GM23338 (cell line): Measurements from ENCODE around the gene DUSP7. TPM values are rescaled to one million over a fixed set of nuclear protein-coding genes. Genes with fewer than 3 reads are reported as not detected.

Source experiments
- ATAC-seq: fragments of 200-7000 bp; cut with Tn5 transposase; 3 replicates; pipeline ENCODE4 v1.9.1; 2020
- DNase-seq: peaks from one replicate; pipeline ENCODE4 v3.0.0-alpha.2; 2015; ENCODE audit warnings: low spot score
- H2AFZ ChIP-seq: fragments of 200-600 bp; sonication (generic); 2 replicates; pipeline ENCODE4 v1.8.0; 2016; ENCODE audit warnings: antibody characterized with exemption, mild to moderate bottlenecking, moderate library complexity
- H3F3A ChIP-seq: fragments of 200-600 bp; sonication (generic); replicated peaks from 2 replicates; pipeline ENCODE4 v1.8.0; 2017; ENCODE audit warnings: antibody characterized with exemption, mixed run types, low read depth
- H3K27ac ChIP-seq: fragments of 200-600 bp; sonication (generic); 2 replicates; pipeline ENCODE4 v1.6.1; 2016; ENCODE audit warnings: low read depth
- H3K27me3 ChIP-seq: fragments of 200-600 bp; sonication (generic); 2 replicates; pipeline ENCODE4 v1.8.0; 2016; ENCODE audit warnings: mild to moderate bottlenecking, mixed run types, moderate library complexity; ENCODE audit not compliant: insufficient read depth
- H3K36me3 ChIP-seq: fragments of 200-600 bp; sonication (generic); 2 replicates; pipeline ENCODE4 v1.8.0; 2016; ENCODE audit warnings: mild to moderate bottlenecking; ENCODE audit not compliant: insufficient read depth
- H3K4me1 ChIP-seq: fragments of 200-600 bp; sonication (generic); 2 replicates; pipeline ENCODE4 v1.8.0; 2016; ENCODE audit warnings: mild to moderate bottlenecking, moderate library complexity; ENCODE audit not compliant: insufficient read depth
- H3K4me2 ChIP-seq: fragments of 200-600 bp; sonication (generic); 2 replicates; pipeline ENCODE4 v1.7.1; 2017; ENCODE audit warnings: mixed run types
- H3K4me3 ChIP-seq: fragments of 200-600 bp; sonication (generic); 2 replicates; pipeline ENCODE4 v1.6.1; 2016; ENCODE audit warnings: mixed run types
- H3K79me2 ChIP-seq: fragments of 200-600 bp; sonication (generic); replicated peaks from 2 replicates; pipeline ENCODE4 v1.8.0; 2017; ENCODE audit warnings: mild to moderate bottlenecking; ENCODE audit not compliant: insufficient read depth
- H3K9me2 ChIP-seq: fragments of 200-600 bp; sonication (generic); 2 replicates; pipeline ENCODE4 v1.8.0; 2017; ENCODE audit not compliant: insufficient read depth
- H4K20me1 ChIP-seq: fragments of 200-600 bp; sonication (generic); replicated peaks from 2 replicates; pipeline ENCODE4 v1.8.0; 2017; ENCODE audit warnings: mild to moderate bottlenecking; ENCODE audit not compliant: insufficient read depth
- H3K27ac Mint-ChIP-seq: 2 replicates; pipeline ENCODE4 v1.8.0; 2020; ENCODE audit warnings: inconsistent platforms, mild to moderate bottlenecking, moderate library complexity, mixed read lengths
- H3K27me3 Mint-ChIP-seq: 3 replicates; pipeline ENCODE4 v1.8.0; 2022; ENCODE audit warnings: low read depth, mild to moderate bottlenecking, moderate library complexity, mixed read lengths, inconsistent platforms; ENCODE audit not compliant: insufficient read depth, poor library complexity
- H3K36me3 Mint-ChIP-seq: 3 replicates; pipeline ENCODE4 v1.8.0; 2021; ENCODE audit warnings: low read depth, mild to moderate bottlenecking, inconsistent platforms, moderate library complexity, mixed read lengths
- H3K4me1 Mint-ChIP-seq: 3 replicates; pipeline ENCODE4 v1.8.0; 2020; ENCODE audit warnings: mild to moderate bottlenecking, inconsistent platforms, mixed read lengths
- H3K4me3 Mint-ChIP-seq: 3 replicates; pipeline ENCODE4 v1.8.0; 2021; ENCODE audit warnings: moderate library complexity, mild to moderate bottlenecking, inconsistent platforms, mixed read lengths
- H3K9me3 Mint-ChIP-seq: 3 replicates; pipeline ENCODE4 v1.8.0; 2020; ENCODE audit warnings: moderate library complexity, mild to moderate bottlenecking, inconsistent platforms, mixed read lengths
- CREB1 ChIP-seq: fragments of 250-450 bp; sonication (Bioruptor Pico); IDR thresholded peaks from 2 replicates; pipeline ENCODE4 v1.5.0; 2020; ENCODE audit warnings: low read depth, mild to moderate bottlenecking, moderate library complexity
- CTCF ChIP-seq, 2 experiments: fragments of 200-600 bp in 1 of 2; sonication (generic) in 1 of 2; conservative IDR thresholded peaks; 2 replicates each; pipeline versions ENCODE4 v1.5.1 to v1.6.1; 2016 to 2017; ENCODE audit warnings: antibody characterized with exemption in 2 of 2, low read depth in 2 of 2, mild to moderate bottlenecking in 2 of 2, moderate library complexity in 1 of 2
- ETS1 ChIP-seq: IDR thresholded peaks from 2 replicates; pipeline ENCODE4 v1.6.1; 2016; ENCODE audit warnings: antibody characterized with exemption
- EZH2 ChIP-seq: fragments of 200-600 bp; sonication (generic); IDR thresholded peaks from one replicate; pipeline ENCODE4 v1.8.0; 2017; ENCODE audit warnings: antibody characterized with exemption, mild to moderate bottlenecking, low read depth; ENCODE audit not compliant: unreplicated experiment
- EZH2phosphoT487 ChIP-seq: fragments of 200-600 bp; sonication (generic); IDR thresholded peaks from one replicate; pipeline ENCODE4 v1.8.1; 2018; ENCODE audit warnings: antibody characterized with exemption; ENCODE audit not compliant: unreplicated experiment
- JUNB ChIP-seq: IDR thresholded peaks from one replicate; pipeline ENCODE4 v1.6.1; 2016; ENCODE audit warnings: antibody characterized with exemption; ENCODE audit not compliant: unreplicated experiment
- POLR2AphosphoS5 ChIP-seq: IDR thresholded peaks from 2 replicates; pipeline ENCODE4 v1.6.1; 2016; ENCODE audit warnings: antibody characterized with exemption, low read depth
- STAT1 ChIP-seq: IDR thresholded peaks from one replicate; pipeline ENCODE4 v1.6.1; 2016; ENCODE audit warnings: antibody characterized with exemption; ENCODE audit not compliant: unreplicated experiment
- ZNF331 ChIP-seq: fragments of 250-450 bp; sonication (Bioruptor Pico); IDR thresholded peaks from 2 replicates; pipeline ENCODE4 v1.5.0; 2020; ENCODE audit warnings: low read depth, mild to moderate bottlenecking, moderate library complexity
- ZNF462 ChIP-seq: fragments of 250-450 bp; sonication (Bioruptor Pico); IDR thresholded peaks from 2 replicates; pipeline ENCODE4 v1.5.0; 2020; ENCODE audit warnings: mild to moderate bottlenecking, moderate library complexity
- polyA plus RNA-seq: library from polyadenylated mRNA; unstranded; fragments of >200 nt; fragmentation: Nextera tagmentation; extraction: Ambion mirVana; gene quantifications from 2 replicates; pipeline ENCODE4 v1.2.1, GENCODE V29; 2016
- total RNA-seq: library from RNA; depleted of rRNA; stranded (reverse); fragments of >200 nt; shearing (Covaris generic); gene quantifications from 2 replicates; pipeline ENCODE4 v1.2.3, GENCODE V29; 2014

DUSP7 gene
- total and polyA plus RNA-seq, 2 experiments from 2014 or later: 5.6 to 14.7 TPM

GRCh38 chr3:52046902-52047239, 9.5 kb downstream of the DUSP7 start:
- Histone ChIP-seq H3K9me2 (no peaks in the 10 kb centered on the region), H3K27me3 (no peaks in the 10 kb centered on the region), H3K4me3 (no peak overlapping the region), H2AFZ (no peak overlapping the region), H3K36me3 (no peaks in the 10 kb centered on the region), H3K4me2 (no peak overlapping the region), H3K4me1 (no peaks in the 10 kb centered on the region), H4K20me1 (no peaks in the 10 kb centered on the region), H3F3A (no peaks in the 10 kb centered on the region), H3K79me2 (peaks cover 2% of the 10 kb centered on the region; the same call in 1 of the 2 replicates), H3K27ac (no peak overlapping the region)
- no peak for DNase-seq
- ATAC-seq: no peak
- H3K36me3 Mint-ChIP-seq: peaks cover 18% of the 10 kb centered on the region
- peaks cover 3% of the 10 kb centered on the region; the same call in 1 of the 3 replicates for H3K9me3 Mint-ChIP-seq
- H3K4me3 Mint-ChIP-seq: no peak overlapping the region
- H3K27me3 Mint-ChIP-seq: peaks cover 17% of the 10 kb centered on the region
- peaks cover 13% of the 10 kb centered on the region for H3K4me1 Mint-ChIP-seq
- H3K27ac Mint-ChIP-seq: no peak overlapping the region
- TF ChIP-seq ETS1: no peak
- no peak for TF ChIP-seq ZNF331
- TF ChIP-seq JUNB: no peak
- no peak for TF ChIP-seq POLR2AphosphoS5
- no peak for TF ChIP-seq ZNF462 (CRISPR knock-in tag)
- no peak for TF ChIP-seq STAT1
- TF ChIP-seq EZH2: no peak
- no peak for TF ChIP-seq CTCF (conservative IDR thresholded peaks at IDR 0.05; ENCODE audit: low read depth in 2 of 2)
- TF ChIP-seq CREB1 (CRISPR knock-in tag): no peak
- TF ChIP-seq EZH2phosphoT487: no peak
